Neutrophil (primary cell): Measurements from ENCODE around the gene ANKRD34B.

ENCODE experiments used
- H3K27ac ChIP-seq: fragments of 200-600 bp; sonication (generic); 2 replicates; pipeline ENCODE4 v1.5.1; 2016; ENCODE audit warnings: mild to moderate bottlenecking, moderate library complexity
- H3K27me3 ChIP-seq: fragments of 200-600 bp; sonication (generic); 2 replicates; pipeline ENCODE4 v1.6.0; 2016; ENCODE audit warnings: mild to moderate bottlenecking
- H3K36me3 ChIP-seq: fragments of 200-600 bp; sonication (generic); 2 replicates; pipeline ENCODE4 v1.5.1; 2017
- H3K4me1 ChIP-seq, 2 experiments: fragments of 200-600 bp in 1 of 2; sonication (generic) in 1 of 2; 1 replicate in 1 of 2; 2 replicates in 1 of 2; pipeline versions ENCODE4 v1.5.1 to v1.6.1; 2013 to 2016; ENCODE audit warnings: low read depth in 1 of 2, low read length in 1 of 2, mild to moderate bottlenecking in 1 of 2, moderate library complexity in 1 of 2; ENCODE audit not compliant: control insufficient read depth in 1 of 2, insufficient read depth in 1 of 2
- H3K4me3 ChIP-seq, 2 experiments: fragments of 200-600 bp in 1 of 2; sonication (generic) in 1 of 2; 1 replicate in 1 of 2; 2 replicates in 1 of 2; pipeline ENCODE4 v1.5.1; 2013 to 2016; ENCODE audit warnings: low read depth in 1 of 2, low read length in 1 of 2, mild to moderate bottlenecking in 1 of 2, moderate library complexity in 1 of 2
- H3K9me3 ChIP-seq: fragments of 200-600 bp; sonication (generic); 2 replicates; pipeline ENCODE4 v1.5.1; 2016
- CTCF ChIP-seq: fragments of 200-600 bp; sonication (generic); IDR thresholded peaks from 2 replicates; pipeline ENCODE4 v1.5.1; 2016; ENCODE audit warnings: antibody characterized with exemption

Gene ANKRD34B

GRCh38 chr5:80573062-80573461 is 3.0 kb upstream of the ANKRD34B start:
- Histone ChIP-seq H3K9me3 (no peaks in the 10 kb centered on the region), H3K4me1 (peaks cover 18 to 19% of the 10 kb centered on the region in 2 experiments), H3K27ac (no peak overlapping the region), H3K36me3 (no peaks in the 10 kb centered on the region), H3K27me3 (peaks cover 93% of the 10 kb centered on the region), H3K4me3 (no peak overlapping the region)
- TF ChIP-seq CTCF = no peak

DNA sequence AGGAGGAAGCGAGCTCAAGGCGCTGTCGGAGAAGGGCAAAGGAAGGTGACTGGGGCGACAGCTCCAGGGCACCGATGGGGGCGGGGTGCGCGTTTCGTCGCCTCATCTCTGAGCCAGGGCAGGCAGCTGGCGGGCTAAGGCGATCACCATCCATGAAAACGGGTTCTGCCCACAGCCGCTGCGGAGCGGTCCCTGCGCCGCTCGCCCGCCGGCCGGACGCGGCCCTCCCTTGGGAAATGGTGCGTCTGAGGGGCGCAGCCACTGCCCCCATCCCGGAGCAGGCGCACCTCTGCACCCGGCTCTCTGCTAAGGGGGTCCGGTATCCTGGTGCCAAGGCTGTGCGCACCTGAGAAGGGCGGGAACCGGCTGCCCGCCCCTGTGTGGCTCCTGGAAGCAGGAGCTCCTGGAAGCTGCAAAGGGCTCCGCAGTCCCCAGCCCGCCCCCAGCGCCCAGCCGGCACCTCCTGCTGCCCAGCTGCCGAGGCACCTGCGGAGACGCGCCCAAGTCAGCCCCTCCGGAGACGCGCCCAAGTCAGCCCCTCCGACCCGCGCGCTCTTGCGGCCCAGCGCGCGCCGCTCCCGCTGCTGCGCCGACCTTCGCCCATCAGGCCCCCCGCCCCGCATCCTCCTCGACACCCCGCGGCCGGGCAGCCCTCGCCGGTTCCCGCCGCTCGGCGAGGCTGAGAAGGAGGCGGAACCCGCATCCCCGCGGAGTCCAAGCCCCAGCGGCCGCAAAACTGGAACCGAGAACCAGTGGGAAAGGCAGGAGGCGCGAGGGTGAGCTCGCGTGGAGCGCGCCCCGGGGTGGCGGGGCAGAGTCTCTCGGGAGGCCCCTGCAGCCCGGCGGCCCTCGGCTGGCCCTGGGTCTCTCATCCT is 757 bp downstream of the ANKRD34B start:
- peaks cover 8% of the 10 kb centered on the region for H3K36me3 ChIP-seq
- H3K27me3 ChIP-seq = peaks cover 98% of the 10 kb centered on the region
- no peak for TF ChIP-seq CTCF
- peak overlapping the region; percentile 79 to 92 for H3K4me3 ChIP-seq
- peaks cover 18 to 19% of the 10 kb centered on the region in 2 experiments for H3K4me1 ChIP-seq
- H3K27ac ChIP-seq = peak overlapping the region; percentile 18
- no peaks in the 10 kb centered on the region for H3K9me3 ChIP-seq

DNA sequence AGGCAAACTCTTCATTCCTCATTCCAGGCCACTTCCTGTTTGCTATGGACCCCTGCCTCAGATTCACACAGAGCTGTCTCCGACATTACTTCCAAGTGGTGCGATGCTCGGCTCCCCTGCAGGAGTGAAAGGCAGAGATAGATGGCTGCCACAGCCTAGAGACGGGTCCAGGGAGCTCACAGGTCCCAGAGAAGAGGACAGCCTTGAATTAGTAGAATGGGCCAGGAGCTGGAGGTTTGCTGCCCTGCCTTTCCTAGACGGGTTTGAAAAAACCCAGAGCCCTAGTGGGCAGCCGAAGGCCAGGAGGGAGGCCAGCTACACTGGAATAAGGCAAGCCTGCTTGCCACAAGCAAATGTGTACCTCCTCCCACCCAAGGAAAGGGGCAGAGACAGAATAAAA is 1.8 kb downstream of the ANKRD34B start:
- Histone ChIP-seq H3K27ac (no peak overlapping the region), H3K4me3 (no peak overlapping the region), H3K9me3 (no peaks in the 10 kb centered on the region), H3K36me3 (peaks cover 8% of the 10 kb centered on the region), H3K4me1 (peaks cover 18 to 19% of the 10 kb centered on the region in 2 experiments), H3K27me3 (peaks cover 96% of the 10 kb centered on the region)
- no peak for TF ChIP-seq CTCF

GRCh38 chr5:80566711-80567259 is 3.3 kb downstream of the ANKRD34B start:
- Histone ChIP-seq H3K27me3 (peaks cover 96% of the 10 kb centered on the region), H3K27ac (no peak overlapping the region), H3K9me3 (no peaks in the 10 kb centered on the region), H3K4me1 (peaks cover 18 to 19% of the 10 kb centered on the region in 2 experiments), H3K36me3 (peaks cover 8% of the 10 kb centered on the region), H3K4me3 (no peak overlapping the region)
- no peak for TF ChIP-seq CTCF

DNA sequence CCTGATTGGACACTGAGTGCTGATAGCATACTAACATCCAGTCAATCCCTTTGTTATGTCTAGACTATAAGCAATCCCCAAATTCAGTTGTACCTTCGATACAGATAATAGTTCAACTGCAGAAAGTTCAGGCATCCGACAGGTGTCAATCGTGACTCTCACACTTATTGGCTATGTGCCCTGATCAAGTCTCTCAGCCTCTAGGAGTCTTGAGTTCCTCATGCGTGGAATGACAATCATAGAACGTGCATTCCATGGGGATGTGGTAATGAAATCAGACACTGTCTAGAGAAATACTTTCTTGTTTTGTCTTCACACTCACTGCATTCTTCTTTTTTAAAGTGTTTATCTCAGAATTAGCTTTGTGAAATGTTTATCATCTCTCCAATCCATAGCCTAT is 4.8 kb downstream of the ANKRD34B start:
- Histone ChIP-seq H3K4me1 (peaks cover 14 to 15% of the 10 kb centered on the region in 2 experiments), H3K36me3 (peaks cover 8% of the 10 kb centered on the region), H3K27ac (no peak overlapping the region), H3K9me3 (no peaks in the 10 kb centered on the region), H3K27me3 (peaks cover 93% of the 10 kb centered on the region), H3K4me3 (no peak overlapping the region)
- no peak for TF ChIP-seq CTCF
